Measurements from ENCODE around the gene ZEB1. TPM values are rescaled to one million over a fixed set of nuclear protein-coding genes. Genes with fewer than 3 reads are reported as not detected.

ZEB1 gene
- total and polyA plus RNA-seq, 2 of the 13 experiments (the other 11 are each of a cell fraction or from before 2014, with no cell fraction given) = 9.6 to 18.0 TPM

GRCh38 chr10:31313396-31313795, 5.6 kb upstream of the ZEB1 start:
- no peak for ATAC-seq
- no peak overlapping the region for H2AFZ ChIP-seq (ENCODE audit: low read length)
- no TSS peak for BruUV-seq (replicated peaks)
- peaks cover 11% of the 10 kb centered on the region; the same call in 1 of the 2 replicates for H3K4me1 ChIP-seq (ENCODE audit: insufficient read depth, low read length)
- H3K27ac ChIP-seq (ENCODE audit: extremely low read length, insufficient read depth, low read length) = no peak overlapping the region
- intact Hi-C loops (cut with micrococcal nuclease; ENCODE audit: unreplicated experiment) (no loop called here), in situ Hi-C loops (cut with HindIII; ENCODE audit: extremely low pct_ligation_motif_present, low pct_unique_long_range_greater_than_20kb) (no loop called here)
- no peak overlapping the region for H3K4me2 ChIP-seq (ENCODE audit: low read depth, low read length)
- no peaks in the 10 kb centered on the region for H3K27me3 ChIP-seq (ENCODE audit: control insufficient read depth in 1 of 2, insufficient read depth in 2 of 2, low read length in 2 of 2)
- 92% methylated on average over 3 of the region's 3 CpGs for WGBS (ENCODE audit: low lambda C conversion rate)
- H3K36me3 ChIP-seq (replicated peaks in 1 of 2; ENCODE audit: control insufficient read depth in 1 of 2, insufficient read depth in 2 of 2, low read length in 2 of 2) = no peaks in the 10 kb centered on the region
- no peak overlapping the region for H3K9ac ChIP-seq (ENCODE audit: insufficient read depth, low read depth, low read length)
- no peaks in the 10 kb centered on the region for H3K9me3 ChIP-seq (ENCODE audit: low read length)
- TF ChIP-seq ZNF766 (CRISPR knock-in tag; IDR thresholded peaks at IDR 0.05; ENCODE audit: borderline replicate concordance) (no peak), CCAR2 (optimal IDR thresholded peaks at IDR 0.05; ENCODE audit: low read depth, low read length) (no peak), YEATS2 (CRISPR knock-in tag; IDR thresholded peaks at IDR 0.05; ENCODE audit: borderline replicate concordance) (no peak), TP53 (CRISPR knock-in tag; conservative IDR thresholded peaks at IDR 0.05) (no peak), ZBTB3 (CRISPR knock-in tag; IDR thresholded peaks at IDR 0.05; ENCODE audit: borderline replicate concordance, low read depth) (no peak), RELA (CRISPR knock-in tag; IDR thresholded peaks at IDR 0.05) (no peak), TIGD3 (CRISPR knock-in tag; IDR thresholded peaks at IDR 0.05; ENCODE audit: borderline replicate concordance) (no peak), MEIS2 (CRISPR knock-in tag; IDR thresholded peaks at IDR 0.05) (no peak), ATF5 (CRISPR knock-in tag; IDR thresholded peaks at IDR 0.05; ENCODE audit: low read depth) (no peak), FLYWCH1 (CRISPR knock-in tag; IDR thresholded peaks at IDR 0.05) (no peak)
- CTCF ChIA-PET (ENCODE audit: low intra/inter-chr PET ratio, low total read pairs) = no interaction called here
- FAIRE-seq = no peak
- H4K20me1 ChIP-seq (ENCODE audit: insufficient read depth, low read length) = no peaks in the 10 kb centered on the region
- H3K4me3 ChIP-seq (replicated peaks in 1 of 3; ENCODE audit: insufficient read depth in 1 of 3, low read depth in 2 of 3, low read length in 3 of 3) = no peak overlapping the region
- DNase-seq (ENCODE audit: low spot score) = no peak
- H3K79me2 ChIP-seq (ENCODE audit: insufficient read depth, low read length) = no peaks in the 10 kb centered on the region
- POLR2A ChIA-PET = interaction anchor here (0.6 kb wide), 1 partner anchor 64 kb away, joined by 3 read pairs; no protein-coding TSS in a partner anchor
